DND-41 (cell line): ENCODE measurements around the gene EPHA8.

Experiments
- ATAC-seq: fragments of 200-7000 bp; cut with Tn5 transposase; 3 replicates; pipeline ENCODE4 v1.9.1; 2021; ENCODE audit warnings: low read depth; ENCODE audit not compliant: insufficient read depth
- DNase-seq: peaks from one replicate; pipeline ENCODE4 v3.0.0-alpha.2; 2020
- H2AFZ ChIP-seq: 2 replicates; pipeline ENCODE4 v1.6.0; 2012; ENCODE audit warnings: low read depth, low read length
- H3K27ac ChIP-seq: 2 replicates; pipeline ENCODE4 v1.5.1; 2012; ENCODE audit warnings: low read length, inconsistent platforms
- H3K27me3 ChIP-seq: fragments of 200-600 bp; sonication (generic); 2 replicates; pipeline ENCODE4 v1.6.0; 2012; ENCODE audit warnings: low read length, mild to moderate bottlenecking, inconsistent platforms; ENCODE audit not compliant: insufficient read depth, poor library complexity
- H3K36me3 ChIP-seq: 2 replicates; pipeline ENCODE4 v1.5.1; 2012; ENCODE audit warnings: low read length, inconsistent platforms; ENCODE audit not compliant: insufficient read depth
- H3K4me1 ChIP-seq: 2 replicates; pipeline ENCODE4 v1.5.1; 2012; ENCODE audit warnings: mild to moderate bottlenecking, low read length; ENCODE audit not compliant: insufficient read depth
- H3K4me2 ChIP-seq: 2 replicates; pipeline ENCODE4 v1.6.0; 2012; ENCODE audit warnings: mild to moderate bottlenecking, moderate library complexity, low read length, inconsistent platforms; ENCODE audit not compliant: insufficient read depth
- H3K4me3 ChIP-seq, 2 experiments: fragments of 200-600 bp in 1 of 2; shearing (Covaris generic) in 1 of 2; 2 replicates each; pipeline ENCODE4 v1.5.1; 2012 to 2016; ENCODE audit warnings: inconsistent platforms in 2 of 2, low read length in 2 of 2, mild to moderate bottlenecking in 2 of 2, low read depth in 1 of 2, moderate library complexity in 1 of 2
- H3K79me2 ChIP-seq: 2 replicates; pipeline ENCODE4 v1.6.0; 2012; ENCODE audit warnings: low read length, inconsistent platforms; ENCODE audit not compliant: insufficient read depth
- H3K9ac ChIP-seq: 2 replicates; pipeline ENCODE4 v1.6.0; 2012; ENCODE audit warnings: low read depth, mild to moderate bottlenecking, inconsistent platforms, low read length, moderate library complexity
- H3K9me3 ChIP-seq: 2 replicates; pipeline ENCODE4 v1.5.1; 2012; ENCODE audit warnings: low read length, moderate library complexity, mild to moderate bottlenecking, inconsistent platforms; ENCODE audit not compliant: insufficient read depth, severe bottlenecking
- H4K20me1 ChIP-seq: 2 replicates; pipeline ENCODE4 v1.6.0; 2012; ENCODE audit warnings: low read length; ENCODE audit not compliant: insufficient read depth
- EZH2 ChIP-seq: IDR thresholded peaks from 3 replicates; pipeline ENCODE4 v1.6.1; 2012; ENCODE audit warnings: borderline replicate concordance, low read depth, mild to moderate bottlenecking, moderate library complexity, low read length, inconsistent platforms; ENCODE audit not compliant: severe bottlenecking
- TF ChIP-seq, protein P1 (sequence below): IDR thresholded peaks from 2 replicates; pipeline ENCODE4 v1.5.1; 2012; ENCODE audit warnings: borderline replicate concordance, low read length, moderate library complexity, mild to moderate bottlenecking; ENCODE audit not compliant: poor library complexity, severe bottlenecking; ENCODE audit errors: extremely low read depth

EPHA8 gene

DNA sequence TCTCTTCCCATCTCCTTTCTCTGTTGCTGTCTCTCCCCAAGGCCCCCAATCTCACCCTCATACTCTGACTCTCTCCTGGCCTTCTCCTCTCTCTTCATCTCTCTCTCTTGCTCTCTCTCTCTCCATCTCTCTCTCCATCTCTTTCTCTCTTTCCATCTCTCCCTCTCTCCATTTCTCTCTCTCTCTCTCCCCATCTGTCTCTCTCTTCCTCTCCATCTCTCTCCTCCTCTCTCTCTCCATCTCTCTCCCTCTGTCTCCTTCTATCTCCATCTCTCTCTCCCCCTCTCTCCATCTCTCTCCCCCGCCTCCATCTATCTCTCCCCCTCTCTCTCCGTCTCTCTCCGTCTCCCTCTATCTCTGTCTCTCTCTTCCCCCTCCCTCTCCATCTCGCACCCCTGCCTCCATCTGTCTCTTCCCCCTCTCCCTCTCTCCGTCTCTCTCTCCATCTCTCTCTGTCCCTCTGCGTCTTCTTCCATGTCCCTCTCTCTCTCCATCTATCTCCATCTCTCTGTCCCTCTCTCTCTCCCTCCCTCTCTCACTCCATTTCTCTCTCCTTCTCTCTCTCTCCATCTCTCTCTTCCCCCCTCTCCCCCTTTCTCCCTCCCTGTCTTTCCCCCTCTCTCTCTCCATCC, 16.0 kb upstream of the EPHA8 start:
- H2AFZ ChIP-seq: no peak overlapping the region
- H3K4me1 ChIP-seq: no peaks in the 10 kb centered on the region
- no peaks in the 10 kb centered on the region for H3K9me3 ChIP-seq
- H3K79me2 ChIP-seq: no peaks in the 10 kb centered on the region
- no peak for DNase-seq
- no peak for TF ChIP-seq EZH2
- TF ChIP-seq, protein P1, sequence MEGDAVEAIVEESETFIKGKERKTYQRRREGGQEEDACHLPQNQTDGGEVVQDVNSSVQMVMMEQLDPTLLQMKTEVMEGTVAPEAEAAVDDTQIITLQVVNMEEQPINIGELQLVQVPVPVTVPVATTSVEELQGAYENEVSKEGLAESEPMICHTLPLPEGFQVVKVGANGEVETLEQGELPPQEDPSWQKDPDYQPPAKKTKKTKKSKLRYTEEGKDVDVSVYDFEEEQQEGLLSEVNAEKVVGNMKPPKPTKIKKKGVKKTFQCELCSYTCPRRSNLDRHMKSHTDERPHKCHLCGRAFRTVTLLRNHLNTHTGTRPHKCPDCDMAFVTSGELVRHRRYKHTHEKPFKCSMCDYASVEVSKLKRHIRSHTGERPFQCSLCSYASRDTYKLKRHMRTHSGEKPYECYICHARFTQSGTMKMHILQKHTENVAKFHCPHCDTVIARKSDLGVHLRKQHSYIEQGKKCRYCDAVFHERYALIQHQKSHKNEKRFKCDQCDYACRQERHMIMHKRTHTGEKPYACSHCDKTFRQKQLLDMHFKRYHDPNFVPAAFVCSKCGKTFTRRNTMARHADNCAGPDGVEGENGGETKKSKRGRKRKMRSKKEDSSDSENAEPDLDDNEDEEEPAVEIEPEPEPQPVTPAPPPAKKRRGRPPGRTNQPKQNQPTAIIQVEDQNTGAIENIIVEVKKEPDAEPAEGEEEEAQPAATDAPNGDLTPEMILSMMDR: no peak
- no peaks in the 10 kb centered on the region for H3K36me3 ChIP-seq
- ATAC-seq: no peak
- H3K27ac ChIP-seq: no peak overlapping the region
- H4K20me1 ChIP-seq: peaks cover 3% of the 10 kb centered on the region
- H3K27me3 ChIP-seq: peaks cover 4% of the 10 kb centered on the region
- H3K4me3 ChIP-seq: no peak overlapping the region
- no peak overlapping the region for H3K9ac ChIP-seq
- no peak overlapping the region for H3K4me2 ChIP-seq

DNA sequence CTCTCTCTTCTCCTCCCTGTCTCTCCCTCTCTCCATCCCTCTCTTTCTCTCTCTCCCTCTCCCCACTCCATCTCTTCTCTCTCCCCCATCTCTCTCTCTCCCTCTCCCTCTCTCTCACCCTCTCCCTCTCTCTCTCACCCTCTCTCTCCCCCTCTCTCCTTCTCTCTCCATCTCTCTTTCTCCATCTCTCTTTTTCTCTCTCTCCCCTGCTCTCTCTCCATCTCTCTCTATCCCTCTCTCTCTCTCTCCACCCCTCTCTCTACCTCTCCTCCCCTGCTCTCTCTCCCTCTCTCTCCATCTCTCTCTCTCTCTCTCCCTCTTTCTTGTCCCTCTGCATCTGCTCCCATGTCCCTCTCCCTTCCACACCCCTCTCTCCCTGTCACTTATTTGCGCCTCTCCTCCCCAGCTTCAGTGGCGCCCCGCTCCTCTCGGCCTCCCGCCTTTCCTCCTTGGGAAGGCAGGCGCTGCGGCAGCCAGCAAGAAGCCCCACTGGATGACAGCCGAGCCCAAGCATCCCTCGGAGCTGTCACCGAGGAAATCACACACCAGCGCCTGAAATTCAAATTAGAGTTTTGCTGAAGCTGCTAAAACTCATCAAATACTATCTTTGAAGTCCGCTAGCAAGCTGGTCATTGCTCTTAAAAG, 15.3 kb upstream of the EPHA8 start:
- no peaks in the 10 kb centered on the region for H3K36me3 ChIP-seq
- no peaks in the 10 kb centered on the region for H3K79me2 ChIP-seq
- TF ChIP-seq, protein P1: no peak
- TF ChIP-seq EZH2: no peak
- H3K9me3 ChIP-seq: no peaks in the 10 kb centered on the region
- no peak overlapping the region for H3K4me2 ChIP-seq
- H3K9ac ChIP-seq: no peak overlapping the region
- no peak overlapping the region for H3K4me3 ChIP-seq
- no peak overlapping the region for H3K27ac ChIP-seq
- H4K20me1 ChIP-seq: peaks cover 3% of the 10 kb centered on the region
- no peak overlapping the region for H2AFZ ChIP-seq
- no peak for DNase-seq
- no peak for ATAC-seq
- H3K4me1 ChIP-seq: no peaks in the 10 kb centered on the region
- peaks cover 9% of the 10 kb centered on the region for H3K27me3 ChIP-seq

DNA sequence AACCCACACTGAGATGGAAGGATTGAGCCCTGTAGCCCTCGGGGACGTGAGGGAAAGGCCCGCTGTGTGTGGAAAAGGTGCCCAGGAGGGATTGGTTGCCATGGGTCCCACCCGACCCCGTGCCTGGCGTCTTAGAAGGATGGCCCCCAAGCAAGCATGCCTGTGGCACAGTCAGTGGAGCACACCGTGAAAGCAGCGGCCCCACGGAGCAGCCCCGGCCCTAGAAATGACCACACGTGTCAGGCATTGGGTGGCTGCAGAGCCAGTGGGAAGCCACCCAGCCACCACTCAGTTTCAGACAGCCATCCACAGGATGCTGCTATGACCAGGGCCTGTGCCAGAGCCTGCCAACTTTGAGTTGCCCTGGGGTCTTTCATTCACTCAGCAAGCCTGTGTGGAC, 13.3 kb upstream of the EPHA8 start:
- peaks cover 9% of the 10 kb centered on the region for H4K20me1 ChIP-seq
- ATAC-seq (no peak), DNase-seq (no peak)
- no peak overlapping the region for H3K9ac ChIP-seq
- H3K27me3 ChIP-seq: peaks cover 16% of the 10 kb centered on the region
- no peak overlapping the region for H3K4me3 ChIP-seq
- no peaks in the 10 kb centered on the region for H3K9me3 ChIP-seq
- H3K4me1 ChIP-seq: no peaks in the 10 kb centered on the region
- no peak overlapping the region for H3K27ac ChIP-seq
- H3K36me3 ChIP-seq: no peaks in the 10 kb centered on the region
- no peak overlapping the region for H2AFZ ChIP-seq
- TF ChIP-seq EZH2: no peak
- TF ChIP-seq, protein P1: no peak
- no peak overlapping the region for H3K4me2 ChIP-seq
- no peaks in the 10 kb centered on the region for H3K79me2 ChIP-seq
